Glomerular endothelial cell (primary cell): ENCODE results near the gene ADAM17. TPM values are rescaled to one million over a fixed set of nuclear protein-coding genes. Genes with fewer than 3 reads are reported as not detected.

Experiments
- total RNA-seq: library from RNA; depleted of rRNA; stranded (reverse); fragments of >200 nt; gene quantifications from 2 replicates; pipeline ENCODE4 v1.2.3, GENCODE V29; 2015

The ADAM17 gene
- total RNA-seq, 1 donor from 2014 or later, result 42.2 TPM

Other genes starting within 250 kb of the ADAM17 start
- 50.3 and 54.1 TPM in 2 replicates for gene ITGB1BP1, start 132.3 kb downstream of the ADAM17 start, total RNA-seq
- 29.1 and 44.6 TPM in 2 replicates for gene CPSF3, start 132.2 kb downstream of the ADAM17 start, total RNA-seq
- gene IAH1, start 81.3 kb downstream of the ADAM17 start, total RNA-seq, result 27.1 and 42.2 TPM in 2 replicates
- gene YWHAQ, start 75.2 kb upstream of the ADAM17 start, total RNA-seq, result 305 and 357 TPM in 2 replicates